NCI-H1048 (cell line): Measurements from ENCODE around the gene RBM45.
A peak's percentile ranks its signal among the peaks of the same experiment; 100 is the strongest.
"Not testable (repeated sequence)": the region's sequence is repeated elsewhere in the genome, so short reads cannot be mapped to it uniquely, and the experiment has no call there.

Source experiments
- DNase-seq: peaks from one replicate; lab custom pipeline; 2025; lab: John Stamatoyannopoulos, UW

RBM45 gene

GRCh38 chr2:178112202-178113152 lies at the start of gene RBM45:
TSS of gene RBM45 (plus strand) at chr2:178112437. CDS start at chr2:178112547, 110 bp downstream.
- DNase-seq = peak; percentile 65

- DNase-seq = no peak
Measured at GRCh38 chr2:178066324-178066723, 45.9 kb upstream of the RBM45 start.

- DNase-seq = no peak
Measured at GRCh38 chr2:178066890-178067669, 45.2 kb upstream of the RBM45 start.

GRCh38 chr2:178068823-178069454 lies 43.3 kb upstream of the RBM45 start:
- DNase-seq = no peak

- no peak for DNase-seq
Measured at GRCh38 chr2:178069551-178069950, 42.7 kb upstream of the RBM45 start.

GRCh38 chr2:178070824-178071223 lies 41.4 kb upstream of the RBM45 start:
- DNase-seq = no peak

GRCh38 chr2:178072000-178072382 lies 40.2 kb upstream of the RBM45 start:
- no peak for DNase-seq

- peak; percentile 42 for DNase-seq
Measured at GRCh38 chr2:178072383-178073301, 39.6 kb upstream of the RBM45 start, which contains the start of gene PDE11A. TSS of gene PDE11A (minus strand) at chr2:178072777. CDS start at chr2:178072437, 340 bp downstream.

- DNase-seq = no peak
Measured at GRCh38 chr2:178074123-178075005, 37.9 kb upstream of the RBM45 start.

GRCh38 chr2:178075006-178075326 lies 37.3 kb upstream of the RBM45 start:
- DNase-seq = no peak

- no peak for DNase-seq
Measured at GRCh38 chr2:178076130-178076529, 36.1 kb upstream of the RBM45 start.

- not testable (repeated sequence) for DNase-seq
Measured at GRCh38 chr2:178079279-178079678, 33.0 kb upstream of the RBM45 start.

- DNase-seq = no peak
Measured at GRCh38 chr2:178082408-178083045, 29.7 kb upstream of the RBM45 start.

- DNase-seq = no peak
Measured at GRCh38 chr2:178084273-178084672, 28.0 kb upstream of the RBM45 start.

GRCh38 chr2:178088774-178089270 lies 23.4 kb upstream of the RBM45 start:
- DNase-seq = no peak

- DNase-seq = no peak
Measured at GRCh38 chr2:178093471-178093870, 18.8 kb upstream of the RBM45 start.

- no peak for DNase-seq
Measured at GRCh38 chr2:178101321-178102079, 10.7 kb upstream of the RBM45 start.

- DNase-seq = no peak
Measured at GRCh38 chr2:178105566-178105965, 6.7 kb upstream of the RBM45 start.

- no peak for DNase-seq
Measured at GRCh38 chr2:178106053-178106452, 6.2 kb upstream of the RBM45 start.
